ENCODE data around the gene DMRT1. TPM values are rescaled to one million over a fixed set of nuclear protein-coding genes. Genes with fewer than 3 reads are reported as not detected.
"Not testable (repeated sequence)": the region's sequence is repeated elsewhere in the genome, so short reads cannot be mapped to it uniquely, and the experiment has no call there.

The DMRT1 gene
- total and polyA plus RNA-seq, 5 donors from 2014 or later, result not detected

DNA sequence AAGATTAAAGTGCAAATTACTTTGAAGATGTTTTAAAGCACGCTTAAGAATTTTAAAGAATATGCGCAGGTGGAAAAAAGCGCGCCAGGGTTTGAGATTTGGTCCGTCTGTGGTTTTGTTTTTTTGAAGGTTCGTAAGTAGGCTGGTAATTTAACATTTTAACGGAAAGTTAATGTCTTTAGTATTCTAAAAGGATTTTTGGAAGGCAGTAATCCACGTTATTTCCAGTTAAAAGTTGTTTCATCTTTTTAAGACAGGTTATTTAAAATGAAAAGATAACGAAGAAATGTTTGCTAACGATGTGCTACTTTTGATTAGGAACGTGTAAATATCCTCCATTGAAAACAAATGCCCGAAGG, 1.9 kb downstream of the DMRT1 start:
- Histone ChIP-seq H3K36me3 (ENCODE audit: control insufficient read depth, insufficient read depth, low read length) (no peaks in the 10 kb centered on the region), H3K4me1 (ENCODE audit: control insufficient read depth, insufficient read depth, low read length, poor library complexity, severe bottlenecking) (no peaks in the 10 kb centered on the region), H3K27ac (ENCODE audit: insufficient read depth, low read length, poor library complexity, severe bottlenecking) (no peak overlapping the region), H3K27me3 (ENCODE audit: control insufficient read depth, insufficient read depth, low read length) (peaks cover 10% of the 10 kb centered on the region), H3K9me3 (ENCODE audit: control insufficient read depth in 2 of 2, low read length in 2 of 2) (no peaks in the 10 kb centered on the region), H3K4me3 (ENCODE audit: low read depth, low read length) (no peak overlapping the region)
- H3K4me1 Mint-ChIP-seq, result peaks cover 0 to 12% (median 5%) of the 10 kb centered on the region in 4 donors
- ATAC-seq (ENCODE audit: low read depth in 2 of 2) (no peak), DNase-seq (no peak)
- peaks cover 57% of the 10 kb centered on the region for H3K27me3 Mint-ChIP-seq
- H3K27ac Mint-ChIP-seq, result no peak overlapping the region
- H3K36me3 Mint-ChIP-seq, result no peaks in the 10 kb centered on the region
- no peak overlapping the region for H3K4me3 Mint-ChIP-seq
- H3K9me3 Mint-ChIP-seq, result peaks cover 0 to 5% (median 0%) of the 10 kb centered on the region in 7 donors

- no peak overlapping the region for H3K4me3 Mint-ChIP-seq
- H3K9me3 Mint-ChIP-seq, result peaks cover 0 to 1% (median 0%) of the 10 kb centered on the region in 7 donors
- Histone ChIP-seq H3K27ac (ENCODE audit: insufficient read depth, low read length, poor library complexity, severe bottlenecking) (no peak overlapping the region), H3K27me3 (ENCODE audit: control insufficient read depth, insufficient read depth, low read length) (peaks cover 4% of the 10 kb centered on the region), H3K9me3 (ENCODE audit: control insufficient read depth in 2 of 2, low read length in 2 of 2) (no peaks in the 10 kb centered on the region), H3K4me3 (ENCODE audit: low read depth, low read length) (no peak overlapping the region), H3K36me3 (ENCODE audit: control insufficient read depth, insufficient read depth, low read length) (no peaks in the 10 kb centered on the region), H3K4me1 (ENCODE audit: control insufficient read depth, insufficient read depth, low read length, poor library complexity, severe bottlenecking) (no peaks in the 10 kb centered on the region)
- H3K27ac Mint-ChIP-seq, result no peak overlapping the region
- peaks cover 51% of the 10 kb centered on the region for H3K27me3 Mint-ChIP-seq
- peaks cover 0 to 7% (median 1%) of the 10 kb centered on the region in 4 donors for H3K4me1 Mint-ChIP-seq
- ATAC-seq (ENCODE audit: low read depth in 2 of 2), result no peak
- no peak for DNase-seq
- H3K36me3 Mint-ChIP-seq, result no peaks in the 10 kb centered on the region
These were observed 5.4 kb downstream of the DMRT1 start for GRCh38 chr9:846852-847251.

DNA sequence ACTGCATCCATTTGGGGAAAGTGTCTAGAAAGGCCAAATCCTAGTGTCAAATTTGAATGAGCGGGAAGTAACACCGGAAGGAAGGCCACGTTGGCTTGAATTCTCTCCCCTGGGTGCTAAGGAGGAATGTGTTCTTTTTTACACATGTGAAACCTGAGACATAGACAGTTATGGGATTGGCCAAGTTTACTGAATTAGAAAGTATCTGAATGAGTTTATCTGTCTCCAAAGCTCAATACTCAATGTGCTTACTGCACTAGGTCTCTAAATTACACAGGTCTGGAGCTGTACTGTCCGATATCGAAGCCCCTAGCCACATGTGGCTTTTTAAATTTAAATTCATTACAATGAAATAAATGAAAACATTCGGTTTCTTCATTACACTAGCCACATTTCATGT, 6.0 kb downstream of the DMRT1 start:
- H3K4me1 ChIP-seq (ENCODE audit: control insufficient read depth, insufficient read depth, low read length, poor library complexity, severe bottlenecking), result no peaks in the 10 kb centered on the region
- Mint-ChIP-seq H3K27me3 (peaks cover 51% of the 10 kb centered on the region), H3K36me3 (no peaks in the 10 kb centered on the region), H3K27ac (no peak overlapping the region), H3K4me1 (peaks cover 0 to 7% (median 1%) of the 10 kb centered on the region in 4 donors), H3K9me3 (peaks cover 0 to 1% (median 0%) of the 10 kb centered on the region in 7 donors), H3K4me3 (no peak overlapping the region)
- no peak overlapping the region for H3K27ac ChIP-seq (ENCODE audit: insufficient read depth, low read length, poor library complexity, severe bottlenecking)
- DNase-seq (no peak), ATAC-seq (ENCODE audit: low read depth in 2 of 2) (no peak)
- no peaks in the 10 kb centered on the region for H3K9me3 ChIP-seq (ENCODE audit: control insufficient read depth in 2 of 2, low read length in 2 of 2)
- no peak overlapping the region for H3K4me3 ChIP-seq (ENCODE audit: low read depth, low read length)
- no peaks in the 10 kb centered on the region for H3K36me3 ChIP-seq (ENCODE audit: control insufficient read depth, insufficient read depth, low read length)
- H3K27me3 ChIP-seq (ENCODE audit: control insufficient read depth, insufficient read depth, low read length), result peaks cover 4% of the 10 kb centered on the region

DNA sequence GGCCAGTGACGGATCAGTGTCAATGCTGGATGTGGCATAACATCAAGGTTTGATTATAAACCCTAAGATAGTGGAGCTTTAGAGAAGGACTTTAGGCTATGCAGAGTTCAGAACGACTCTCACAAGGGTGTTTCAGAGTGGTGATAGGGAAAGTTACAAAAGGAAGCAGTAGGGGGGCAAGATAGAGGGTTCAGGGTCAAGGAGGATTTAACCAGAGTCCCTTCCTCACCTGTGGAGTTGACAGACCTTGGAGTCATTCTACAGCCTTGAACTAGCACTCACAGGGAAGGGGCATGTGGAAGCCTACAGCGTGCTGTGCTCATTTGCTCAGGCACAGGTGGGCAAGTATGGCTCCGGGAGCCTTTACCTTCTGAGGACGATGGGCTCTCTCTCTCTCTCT, 7.9 kb downstream of the DMRT1 start:
- Mint-ChIP-seq H3K27me3 (peaks cover 37% of the 10 kb centered on the region), H3K36me3 (no peaks in the 10 kb centered on the region), H3K27ac (no peak overlapping the region)

DNA sequence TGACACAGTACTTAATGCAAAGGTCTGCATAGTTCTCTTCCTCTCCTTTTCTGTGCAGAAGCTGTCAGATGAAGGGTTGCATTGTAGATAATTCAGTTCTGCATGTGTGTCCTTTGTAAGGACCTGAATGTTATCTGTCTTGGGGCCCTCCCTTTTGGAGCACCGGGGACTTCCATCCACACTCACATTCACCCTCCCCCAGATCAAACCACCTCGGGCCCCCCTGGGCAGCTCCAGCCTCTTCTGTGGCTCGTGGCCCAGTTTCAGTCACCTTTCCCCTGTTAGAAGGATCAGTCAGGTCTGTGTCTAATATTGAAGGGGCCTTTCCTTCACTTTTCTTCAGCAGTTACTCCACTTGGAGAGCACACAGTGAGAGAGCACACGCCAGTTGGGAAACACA, 11.0 kb downstream of the DMRT1 start:
- H3K9me3 ChIP-seq (ENCODE audit: control insufficient read depth in 2 of 2, low read length in 2 of 2), result no peaks in the 10 kb centered on the region
- no peak overlapping the region for H3K4me3 ChIP-seq (ENCODE audit: low read depth, low read length)
- no peaks in the 10 kb centered on the region for H3K4me1 ChIP-seq (ENCODE audit: control insufficient read depth, insufficient read depth, low read length, poor library complexity, severe bottlenecking)
- peaks cover 2% of the 10 kb centered on the region for H3K27me3 ChIP-seq (ENCODE audit: control insufficient read depth, insufficient read depth, low read length)
- peaks cover 24% of the 10 kb centered on the region for H3K27me3 Mint-ChIP-seq
- H3K4me1 Mint-ChIP-seq, result no peaks in the 10 kb centered on the region
- no peak overlapping the region for H3K4me3 Mint-ChIP-seq
- no peak for ATAC-seq (ENCODE audit: low read depth in 2 of 2)
- H3K36me3 Mint-ChIP-seq, result no peaks in the 10 kb centered on the region
- H3K27ac ChIP-seq (ENCODE audit: insufficient read depth, low read length, poor library complexity, severe bottlenecking), result no peak overlapping the region
- DNase-seq, result no peak
- H3K27ac Mint-ChIP-seq, result peak overlapping the region in 1 of 3 donors; percentile 20
- no peaks in the 10 kb centered on the region for H3K36me3 ChIP-seq (ENCODE audit: control insufficient read depth, insufficient read depth, low read length)
- H3K9me3 Mint-ChIP-seq, result peaks cover 0 to 1% (median 0%) of the 10 kb centered on the region in 7 donors

More for the DNA sequence above, 7.9 kb downstream of the DMRT1 start:
- Mint-ChIP-seq H3K9me3 (peaks cover 0 to 1% (median 0%) of the 10 kb centered on the region in 7 donors), H3K4me1 (no peaks in the 10 kb centered on the region), H3K4me3 (no peak overlapping the region)
- no peaks in the 10 kb centered on the region for H3K4me1 ChIP-seq (ENCODE audit: control insufficient read depth, insufficient read depth, low read length, poor library complexity, severe bottlenecking)
- H3K4me3 ChIP-seq (ENCODE audit: low read depth, low read length), result no peak overlapping the region
- no peaks in the 10 kb centered on the region for H3K9me3 ChIP-seq (ENCODE audit: control insufficient read depth in 2 of 2, low read length in 2 of 2)
- no peak overlapping the region for H3K27ac ChIP-seq (ENCODE audit: insufficient read depth, low read length, poor library complexity, severe bottlenecking)
- DNase-seq (no peak), ATAC-seq (ENCODE audit: low read depth in 2 of 2) (no peak)
- H3K27me3 ChIP-seq (ENCODE audit: control insufficient read depth, insufficient read depth, low read length), result peaks cover 4% of the 10 kb centered on the region
- no peaks in the 10 kb centered on the region for H3K36me3 ChIP-seq (ENCODE audit: control insufficient read depth, insufficient read depth, low read length)

DNA sequence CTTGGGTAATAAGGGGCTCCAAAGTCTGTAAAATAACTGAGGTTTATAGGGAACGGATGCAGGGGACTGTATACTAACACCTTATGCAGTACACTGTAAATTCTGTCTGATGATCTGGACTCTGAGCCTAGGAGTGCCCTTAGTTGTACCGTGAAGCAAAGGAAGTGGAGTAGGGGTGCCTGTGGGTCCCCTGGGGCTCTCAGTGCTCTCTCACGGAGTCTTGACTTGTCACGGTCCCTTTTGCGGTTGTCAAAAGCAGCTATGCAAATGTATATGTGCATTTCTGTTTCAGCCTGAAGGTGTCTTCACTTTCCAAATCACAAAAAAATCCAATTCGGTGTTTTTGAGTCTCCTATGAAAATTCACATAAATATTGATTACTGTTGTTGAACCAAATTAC, 17.8 kb downstream of the DMRT1 start:
- Mint-ChIP-seq H3K27me3 (peaks cover 17% of the 10 kb centered on the region), H3K36me3 (no peaks in the 10 kb centered on the region), H3K27ac (no peak overlapping the region), H3K4me1 (no peaks in the 10 kb centered on the region), H3K4me3 (no peak overlapping the region), H3K9me3 (peaks cover 0 to 8% (median 1%) of the 10 kb centered on the region in 7 donors)
- no peaks in the 10 kb centered on the region for H3K36me3 ChIP-seq (ENCODE audit: control insufficient read depth, insufficient read depth, low read length)
- peaks cover 2% of the 10 kb centered on the region for H3K27me3 ChIP-seq (ENCODE audit: control insufficient read depth, insufficient read depth, low read length)
- DNase-seq (no peak), ATAC-seq (ENCODE audit: low read depth in 2 of 2) (no peak)
- H3K4me1 ChIP-seq (ENCODE audit: control insufficient read depth, insufficient read depth, low read length, poor library complexity, severe bottlenecking), result no peaks in the 10 kb centered on the region
- no peaks in the 10 kb centered on the region for H3K9me3 ChIP-seq (ENCODE audit: control insufficient read depth in 2 of 2, low read length in 2 of 2)
- no peak overlapping the region for H3K4me3 ChIP-seq (ENCODE audit: low read depth, low read length)
- H3K27ac ChIP-seq (ENCODE audit: insufficient read depth, low read length, poor library complexity, severe bottlenecking), result no peak overlapping the region

DNA sequence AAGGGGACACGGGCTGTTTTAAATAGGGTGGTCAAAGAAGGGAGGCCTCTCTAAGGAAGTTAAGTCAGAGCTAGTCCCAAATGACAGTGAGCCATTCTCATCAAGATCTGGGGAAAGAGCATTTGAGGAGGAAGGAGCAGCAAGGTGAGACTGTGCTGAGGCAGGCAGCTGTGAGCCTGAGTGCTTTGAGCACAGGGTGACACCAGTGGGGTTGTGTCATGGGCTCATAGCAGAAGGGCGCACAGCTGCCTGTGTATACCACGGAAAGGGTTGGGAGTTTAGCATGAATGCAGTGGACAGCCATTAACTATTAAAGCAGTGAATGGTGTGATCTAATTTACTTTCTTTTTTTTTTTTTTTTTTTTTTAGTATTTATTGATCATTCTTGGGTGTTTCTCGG, 19.2 kb downstream of the DMRT1 start:
- no peak for ATAC-seq (ENCODE audit: low read depth in 2 of 2)

DNA sequence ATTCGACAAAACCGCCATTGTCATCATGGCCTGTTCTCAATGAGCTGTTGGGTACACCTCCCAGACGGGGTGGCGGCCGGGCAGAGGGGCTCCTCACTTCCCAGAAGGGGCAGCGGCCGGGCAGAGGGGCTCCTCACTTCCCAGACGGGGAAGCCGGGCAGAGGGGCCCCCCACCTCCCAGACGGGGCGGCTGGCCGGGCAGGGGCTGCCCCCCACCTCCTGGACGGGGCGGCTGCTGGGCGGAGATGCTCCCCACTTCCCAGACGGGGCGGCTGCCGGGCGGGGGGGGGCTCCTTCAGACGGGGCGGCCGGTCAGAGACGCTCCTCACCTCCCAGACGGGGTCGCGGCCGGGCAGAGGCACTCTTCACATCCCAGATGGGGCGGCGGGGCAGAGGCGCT, 20.0 kb downstream of the DMRT1 start:
- not testable (repeated sequence) for ATAC-seq (ENCODE audit: low read depth in 2 of 2); H3K4me1 Mint-ChIP-seq; H3K4me3 ChIP-seq (ENCODE audit: low read depth, low read length); H3K9me3 Mint-ChIP-seq; DNase-seq; H3K4me1 ChIP-seq (ENCODE audit: control insufficient read depth, insufficient read depth, low read length, poor library complexity, severe bottlenecking); H3K4me3 Mint-ChIP-seq; H3K27me3 ChIP-seq (ENCODE audit: control insufficient read depth, insufficient read depth, low read length); H3K36me3 ChIP-seq (ENCODE audit: control insufficient read depth, insufficient read depth, low read length); H3K36me3 Mint-ChIP-seq; H3K9me3 ChIP-seq (ENCODE audit: control insufficient read depth in 2 of 2, low read length in 2 of 2); H3K27ac ChIP-seq (ENCODE audit: insufficient read depth, low read length, poor library complexity, severe bottlenecking)
- H3K27ac Mint-ChIP-seq, result peak overlapping the region in 1 of 3 donors; percentile 60
- H3K27me3 Mint-ChIP-seq, result peaks cover 14% of the 10 kb centered on the region

More for the DNA sequence above, 19.2 kb downstream of the DMRT1 start:
- Histone ChIP-seq H3K27me3 (ENCODE audit: control insufficient read depth, insufficient read depth, low read length) (peaks cover 2% of the 10 kb centered on the region), H3K4me1 (ENCODE audit: control insufficient read depth, insufficient read depth, low read length, poor library complexity, severe bottlenecking) (no peaks in the 10 kb centered on the region), H3K4me3 (ENCODE audit: low read depth, low read length) (no peak overlapping the region), H3K36me3 (ENCODE audit: control insufficient read depth, insufficient read depth, low read length) (no peaks in the 10 kb centered on the region), H3K27ac (ENCODE audit: insufficient read depth, low read length, poor library complexity, severe bottlenecking) (no peak overlapping the region), H3K9me3 (ENCODE audit: control insufficient read depth in 2 of 2, low read length in 2 of 2) (no peaks in the 10 kb centered on the region)
- peaks cover 0 to 8% (median 1%) of the 10 kb centered on the region in 7 donors for H3K9me3 Mint-ChIP-seq
- peak overlapping the region in 1 of 3 donors; percentile 43 for H3K27ac Mint-ChIP-seq
- no peaks in the 10 kb centered on the region for H3K4me1 Mint-ChIP-seq
- no peak overlapping the region for H3K4me3 Mint-ChIP-seq
- H3K36me3 Mint-ChIP-seq, result no peaks in the 10 kb centered on the region
- peaks cover 9% of the 10 kb centered on the region for H3K27me3 Mint-ChIP-seq
- no peak for DNase-seq

Measured in CD4-positive, CD25-positive, alpha-beta regulatory T cell (primary cell).